A549 (cell line): ENCODE measurements around the gene SLC29A3. TPM values are rescaled to one million over a fixed set of nuclear protein-coding genes. Genes with fewer than 3 reads are reported as not detected.

ENCODE experiments used
- ATAC-seq, 2 experiments: fragments of 200-7000 bp in 1 of 2; fragments of >200 bp in 1 of 2; cut with Nextera tagmentation in 1 of 2; cut with Tn5 transposase in 1 of 2; 3 replicates each; pipeline versions ENCODE4 v1.8.0 to v1.9.1; 2018 to 2020; ENCODE audit warnings: mild to moderate bottlenecking in 1 of 2, moderate library complexity in 1 of 2
- CTCF ChIA-PET: fragments of 300-600 bp; sonication (Branson Sonifier 250); formaldehyde crosslinking; extraction: SDS; loops from one replicate; lab custom pipeline; 2021; ENCODE audit warnings: antibody characterized with exemption, inconsistent platforms; lab: Yijun Ruan, JAX
- POLR2A ChIA-PET: fragments of 350-600 bp; formaldehyde crosslinking; extraction: SDS; loops from one replicate; lab custom pipeline; 2021; ENCODE audit warnings: antibody characterized with exemption, inconsistent platforms; lab: Yijun Ruan, JAX
- DNase-seq, 2 experiments: peaks; one replicate each; pipeline versions ENCODE4 v3.0.0 to v3.0.0-alpha.2; 2011 to 2016; ENCODE audit warnings: low read depth in 1 of 2, low spot score in 1 of 2
- FAIRE-seq: peaks from 2 replicates; lab custom pipeline; 2011; peaks lifted over from hg19 to GRCh38; lab: Jason Lieb, UNC
- H3K27ac ChIP-seq, 2 experiments: fragments of >200 bp; sonication (Bioruptor Twin); formaldehyde crosslinking; 3 replicates each; pipeline ENCODE4 v1.5.1; 2016 to 2017
- H3K4me1 ChIP-seq: fragments of >200 bp; sonication (Bioruptor Twin); formaldehyde crosslinking; 3 replicates; pipeline ENCODE4 v1.6.1; 2016
- H3K4me2 ChIP-seq: fragments of >200 bp; sonication (Bioruptor Twin); formaldehyde crosslinking; 3 replicates; pipeline ENCODE4 v1.6.1; 2016
- H3K4me3 ChIP-seq: fragments of >200 bp; sonication (Bioruptor Twin); formaldehyde crosslinking; 3 replicates; pipeline ENCODE4 v1.5.1; 2016
- H3K9me3 ChIP-seq: fragments of >200 bp; sonication (Bioruptor Twin); formaldehyde crosslinking; 3 replicates; pipeline ENCODE4 v1.6.1; 2016
- CBX2 ChIP-seq: fragments of 200-600 bp; sonication (generic); IDR thresholded peaks from 2 replicates; pipeline ENCODE4 v1.6.1; 2016; ENCODE audit warnings: low read depth, mild to moderate bottlenecking, borderline replicate concordance
- CBX8 ChIP-seq: fragments of 200-600 bp; sonication (generic); IDR thresholded peaks from 2 replicates; pipeline ENCODE4 v1.6.1; 2016
- CHD4 ChIP-seq: fragments of 200-600 bp; sonication (generic); IDR thresholded peaks from 2 replicates; pipeline ENCODE4 v1.6.1; 2016; ENCODE audit warnings: antibody characterized with exemption, mild to moderate bottlenecking, borderline replicate concordance
- EHF ChIP-seq: fragments of 250-450 bp; sonication (Bioruptor Pico); IDR thresholded peaks from 2 replicates; pipeline ENCODE4 v1.5.0; 2020; ENCODE audit warnings: mild to moderate bottlenecking
- EHMT2 ChIP-seq: fragments of 200-600 bp; sonication (generic); IDR thresholded peaks from 2 replicates; pipeline ENCODE4 v1.6.1; 2016; ENCODE audit warnings: antibody characterized with exemption, low read depth, mild to moderate bottlenecking, moderate library complexity
- EP300 ChIP-seq, 2 experiments: fragments of >200 bp; sonication (Bioruptor Twin); formaldehyde crosslinking; IDR thresholded peaks; 2 replicates in 1 of 2; 3 replicates in 1 of 2; pipeline ENCODE4 v1.6.1; 2016 to 2017
- GATA3 ChIP-seq: IDR thresholded peaks from 2 replicates; pipeline ENCODE4 v1.6.1; 2012; ENCODE audit warnings: borderline replicate concordance
- HOXA7 ChIP-seq: fragments of 250-450 bp; sonication (Bioruptor Pico); IDR thresholded peaks from 2 replicates; pipeline ENCODE4 v1.5.0; 2020; ENCODE audit warnings: mild to moderate bottlenecking, moderate library complexity
- HOXB13 ChIP-seq: fragments of 250-450 bp; sonication (Bioruptor Pico); IDR thresholded peaks from 2 replicates; pipeline ENCODE4 v1.5.0; 2020; ENCODE audit warnings: low read depth, mild to moderate bottlenecking, moderate library complexity
- HOXB5 ChIP-seq: fragments of 250-450 bp; sonication (Bioruptor Pico); IDR thresholded peaks from 2 replicates; pipeline ENCODE4 v1.5.0; 2020; ENCODE audit warnings: mild to moderate bottlenecking, moderate library complexity
- JUN ChIP-seq, 2 experiments: fragments of >200 bp; sonication (Bioruptor Twin); formaldehyde crosslinking; IDR thresholded peaks; 2 replicates in 1 of 2; 3 replicates in 1 of 2; pipeline ENCODE4 v1.6.1; 2016 to 2017
- KDM5A ChIP-seq: fragments of 200-600 bp; sonication (generic); IDR thresholded peaks from 2 replicates; pipeline ENCODE4 v1.6.1; 2016; ENCODE audit warnings: antibody characterized with exemption, mild to moderate bottlenecking
- MAZ ChIP-seq: fragments of 150-350 bp; IDR thresholded peaks from 2 replicates; pipeline ENCODE4 v1.6.1; 2014; ENCODE audit warnings: antibody characterized with exemption, low read depth, low read length, borderline replicate concordance
- NFE2L2 ChIP-seq: fragments of 150-350 bp; conservative IDR thresholded peaks from 2 replicates; pipeline ENCODE4 v1.6.1; 2014; ENCODE audit warnings: low read length
- NPAS2 ChIP-seq: fragments of 250-450 bp; sonication (Bioruptor Pico); IDR thresholded peaks from 2 replicates; pipeline ENCODE4 v1.8.0; 2022; ENCODE audit warnings: mild to moderate bottlenecking, moderate library complexity, borderline replicate concordance
- POLR2A ChIP-seq: IDR thresholded peaks from 2 replicates; pipeline ENCODE4 v1.6.1; 2012; ENCODE audit warnings: mild to moderate bottlenecking, low read length
- RAD21 ChIP-seq, 2 experiments: fragments of >200 bp in 1 of 2; sonication (Bioruptor Twin) in 1 of 2; formaldehyde crosslinking in 1 of 2; IDR thresholded peaks in 1 of 2; conservative IDR thresholded peaks in 1 of 2; 2 replicates in 1 of 2; 3 replicates in 1 of 2; pipeline ENCODE4 v1.6.1; 2012 to 2018; ENCODE audit warnings: inconsistent platforms in 1 of 2
- RFX5 ChIP-seq: fragments of 450-650 bp; IDR thresholded peaks from 2 replicates; pipeline ENCODE4 v1.7.1; 2014; ENCODE audit warnings: antibody characterized with exemption, mild to moderate bottlenecking, moderate library complexity
- RNF2 ChIP-seq: fragments of 200-600 bp; sonication (generic); IDR thresholded peaks from 2 replicates; pipeline ENCODE4 v1.6.1; 2016; ENCODE audit warnings: low read depth, mild to moderate bottlenecking, antibody characterized with exemption, moderate library complexity, borderline replicate concordance
- SMC3 ChIP-seq: fragments of >200 bp; sonication (Bioruptor Twin); formaldehyde crosslinking; IDR thresholded peaks from 3 replicates; pipeline ENCODE4 v1.6.1; 2018; ENCODE audit warnings: inconsistent platforms
- SREBF2 ChIP-seq: fragments of 450-650 bp; IDR thresholded peaks from 2 replicates; pipeline ENCODE4 v1.6.1; 2014; ENCODE audit warnings: mild to moderate bottlenecking, moderate library complexity
- TFCP2L1 ChIP-seq: fragments of 250-450 bp; sonication (Bioruptor Pico); IDR thresholded peaks from 2 replicates; pipeline ENCODE4 v1.5.0; 2021; ENCODE audit warnings: mild to moderate bottlenecking
- TP53 ChIP-seq: fragments of 250-450 bp; sonication (Bioruptor Pico); IDR thresholded peaks from 2 replicates; pipeline ENCODE4 v1.5.0; 2021; ENCODE audit warnings: mild to moderate bottlenecking, moderate library complexity
- ZC3H11A ChIP-seq: fragments of 450-650 bp; IDR thresholded peaks from 2 replicates; pipeline ENCODE4 v1.6.1; 2014; ENCODE audit warnings: antibody characterized with exemption, mild to moderate bottlenecking
- ZNF302 ChIP-seq: fragments of 250-450 bp; sonication (Bioruptor Pico); IDR thresholded peaks from 2 replicates; pipeline ENCODE4 v1.9.0; 2021; ENCODE audit warnings: inconsistent platforms, mild to moderate bottlenecking, moderate library complexity
- WGBS: methylation state at CpG from one replicate; pipeline ENCODE4 v1.1.6; 2017; ENCODE audit errors: missing lambda C conversion rate; 5-methylcytosine and 5-hydroxymethylcytosine counted together
- polyA plus RNA-seq, 4 experiments: library from polyadenylated mRNA; depleted of rRNA in 3 of 4; stranded (reverse); fragments of >200 nt; fragmentation: RNase III in 1 of 4; extraction: RNeasy Plus Mini Kit Qiagen cat#74134 plus additional on column Dnase treatment in 1 of 4; gene quantifications; 2 replicates in 3 of 4; 3 replicates in 1 of 4; pipeline ENCODE4 v1.2.3, GENCODE V29; 2011 to 2017
- TF ChIP-seq, protein P1 (sequence below): fragments of 450-650 bp; IDR thresholded peaks from 2 replicates; pipeline ENCODE4 v1.6.1; 2014; ENCODE audit warnings: antibody characterized with exemption
- TF ChIP-seq, protein P2 (sequence below): fragments of >200 bp; sonication (Bioruptor Twin); formaldehyde crosslinking; IDR thresholded peaks from 3 replicates; pipeline ENCODE4 v1.6.1; 2016
- TF ChIP-seq, protein P3 (sequence below): IDR thresholded peaks from 2 replicates; pipeline ENCODE4 v1.6.1; 2012
- TF ChIP-seq, protein P4 (sequence below): fragments of 250-450 bp; sonication (Bioruptor Pico); IDR thresholded peaks from 2 replicates; pipeline ENCODE4 v1.5.0; 2020; ENCODE audit warnings: low read depth, mild to moderate bottlenecking, moderate library complexity
- TF ChIP-seq, protein P5 (sequence below): fragments of 250-450 bp; sonication (Bioruptor Pico); IDR thresholded peaks from 2 replicates; pipeline ENCODE4 v1.5.0; 2021; ENCODE audit warnings: mild to moderate bottlenecking, moderate library complexity, borderline replicate concordance
- TF ChIP-seq, protein P6 (sequence below): IDR thresholded peaks from 2 replicates; pipeline ENCODE4 v1.6.1; 2012; ENCODE audit warnings: low read depth, borderline replicate concordance

The SLC29A3 gene
- polyA plus RNA-seq, 2 of the 4 experiments (the other 2 are of a cell fraction) = 7.2 to 11.4 TPM

DNA sequence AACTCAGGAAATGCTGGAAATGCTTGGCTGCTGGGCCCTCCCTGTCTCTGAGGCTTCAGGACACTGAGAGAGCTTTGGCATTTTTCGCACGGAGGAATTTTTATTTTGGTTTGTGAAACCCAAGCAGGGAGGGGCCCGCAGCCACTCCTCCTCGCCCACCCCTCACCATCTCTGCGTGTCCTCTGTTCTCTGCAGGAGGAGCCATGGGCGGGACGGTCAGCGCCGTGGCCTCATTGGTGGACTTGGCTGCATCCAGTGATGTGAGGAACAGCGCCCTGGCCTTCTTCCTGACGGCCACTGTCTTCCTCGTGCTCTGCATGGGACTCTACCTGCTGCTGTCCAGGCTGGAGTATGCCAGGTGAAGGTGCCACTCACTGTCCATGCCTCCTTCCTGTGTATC, 36.8 kb downstream of the SLC29A3 start:
- TF ChIP-seq, protein P1, sequence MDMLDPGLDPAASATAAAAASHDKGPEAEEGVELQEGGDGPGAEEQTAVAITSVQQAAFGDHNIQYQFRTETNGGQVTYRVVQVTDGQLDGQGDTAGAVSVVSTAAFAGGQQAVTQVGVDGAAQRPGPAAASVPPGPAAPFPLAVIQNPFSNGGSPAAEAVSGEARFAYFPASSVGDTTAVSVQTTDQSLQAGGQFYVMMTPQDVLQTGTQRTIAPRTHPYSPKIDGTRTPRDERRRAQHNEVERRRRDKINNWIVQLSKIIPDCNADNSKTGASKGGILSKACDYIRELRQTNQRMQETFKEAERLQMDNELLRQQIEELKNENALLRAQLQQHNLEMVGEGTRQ = no peak
- no peak for TF ChIP-seq CBX2
- no peak for TF ChIP-seq JUN (IDR thresholded peaks at IDR 0.05)
- TF ChIP-seq, protein P2, sequence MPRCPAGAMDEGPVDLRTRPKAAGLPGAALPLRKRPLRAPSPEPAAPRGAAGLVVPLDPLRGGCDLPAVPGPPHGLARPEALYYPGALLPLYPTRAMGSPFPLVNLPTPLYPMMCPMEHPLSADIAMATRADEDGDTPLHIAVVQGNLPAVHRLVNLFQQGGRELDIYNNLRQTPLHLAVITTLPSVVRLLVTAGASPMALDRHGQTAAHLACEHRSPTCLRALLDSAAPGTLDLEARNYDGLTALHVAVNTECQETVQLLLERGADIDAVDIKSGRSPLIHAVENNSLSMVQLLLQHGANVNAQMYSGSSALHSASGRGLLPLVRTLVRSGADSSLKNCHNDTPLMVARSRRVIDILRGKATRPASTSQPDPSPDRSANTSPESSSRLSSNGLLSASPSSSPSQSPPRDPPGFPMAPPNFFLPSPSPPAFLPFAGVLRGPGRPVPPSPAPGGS = no peak
- no peak for TF ChIP-seq KDM5A
- no peak for TF ChIP-seq NFE2L2
- TF ChIP-seq CBX8 = no peak
- TF ChIP-seq MAZ = no peak
- no peak for TF ChIP-seq RNF2
- no peak for TF ChIP-seq EHF (CRISPR knock-in tag)
- TF ChIP-seq EP300 (IDR thresholded peaks at IDR 0.05) = no peak
- no peak for TF ChIP-seq NPAS2 (CRISPR knock-in tag)
- no peak for TF ChIP-seq HOXB13
- TF ChIP-seq, protein P3, sequence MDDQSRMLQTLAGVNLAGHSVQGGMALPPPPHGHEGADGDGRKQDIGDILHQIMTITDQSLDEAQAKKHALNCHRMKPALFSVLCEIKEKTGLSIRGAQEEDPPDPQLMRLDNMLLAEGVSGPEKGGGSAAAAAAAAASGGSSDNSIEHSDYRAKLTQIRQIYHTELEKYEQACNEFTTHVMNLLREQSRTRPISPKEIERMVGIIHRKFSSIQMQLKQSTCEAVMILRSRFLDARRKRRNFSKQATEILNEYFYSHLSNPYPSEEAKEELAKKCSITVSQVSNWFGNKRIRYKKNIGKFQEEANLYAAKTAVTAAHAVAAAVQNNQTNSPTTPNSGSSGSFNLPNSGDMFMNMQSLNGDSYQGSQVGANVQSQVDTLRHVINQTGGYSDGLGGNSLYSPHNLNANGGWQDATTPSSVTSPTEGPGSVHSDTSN = no peak
- no peak for TF ChIP-seq RFX5
- no peak for TF ChIP-seq CHD4
- TF ChIP-seq EHMT2 = no peak
- 94% methylated on average over 12 of the region's 12 CpGs for WGBS
- no peak overlapping the region for H3K4me2 ChIP-seq
- no peak overlapping the region for H3K27ac ChIP-seq
- ATAC-seq = no peak
- no peaks in the 10 kb centered on the region for H3K4me1 ChIP-seq
- ChIA-PET POLR2A (no interaction called here), CTCF (interaction anchor here (0.8 to 47.4 kb wide), 4 partner anchors 11 to 253 kb away, joined by 3 to 977 read pairs (median 3); partner anchors contain the start of gene SLC29A3)
- H3K4me3 ChIP-seq = no peak overlapping the region
- no peaks in the 10 kb centered on the region for H3K9me3 ChIP-seq
- DNase-seq = no peak
- no peak for FAIRE-seq

DNA sequence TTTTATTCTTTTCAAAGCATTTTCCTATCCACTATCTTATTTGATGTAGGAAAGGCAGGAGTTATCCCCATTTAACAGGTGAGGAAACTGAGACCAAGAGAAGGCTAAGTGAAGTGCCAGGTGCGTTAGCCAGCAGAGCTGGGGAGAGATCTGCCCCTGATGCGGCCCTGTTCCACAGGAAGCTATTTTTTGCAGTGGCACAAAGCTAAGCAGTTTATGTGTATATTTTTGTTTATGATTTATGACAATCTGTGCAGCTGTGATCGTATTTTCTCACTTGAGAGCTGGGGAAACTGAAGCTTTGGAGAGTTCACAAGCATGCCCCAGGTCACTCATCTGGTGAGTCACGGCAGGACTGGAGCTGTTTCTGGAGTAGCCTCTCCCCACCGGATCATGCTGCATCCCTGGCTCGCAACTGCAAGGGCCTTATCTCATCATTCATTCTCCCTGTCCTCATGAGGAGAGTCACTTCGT, 38.8 kb downstream of the SLC29A3 start:
- H3K4me3 ChIP-seq = no peak overlapping the region
- ATAC-seq (no peak), DNase-seq (no peak), FAIRE-seq (no peak)
- H3K27ac ChIP-seq = no peak overlapping the region
- TF ChIP-seq TP53 (CRISPR knock-in tag) (no peak), CBX8 (no peak), GATA3 (no peak), TFCP2L1 (CRISPR knock-in tag) (no peak), NPAS2 (CRISPR knock-in tag) (no peak), SREBF2 (no peak), POLR2A (no peak), ZNF302 (CRISPR knock-in tag) (no peak), RAD21 (conservative IDR thresholded peaks at IDR 0.05 in 1 of 2, IDR thresholded peaks at IDR 0.05 in 1 of 2) (no peak), KDM5A (no peak), ZC3H11A (no peak), SMC3 (no peak), HOXB5 (no peak), HOXA7 (no peak)
- TF ChIP-seq, protein P3 = no peak
- TF ChIP-seq, protein P4, sequence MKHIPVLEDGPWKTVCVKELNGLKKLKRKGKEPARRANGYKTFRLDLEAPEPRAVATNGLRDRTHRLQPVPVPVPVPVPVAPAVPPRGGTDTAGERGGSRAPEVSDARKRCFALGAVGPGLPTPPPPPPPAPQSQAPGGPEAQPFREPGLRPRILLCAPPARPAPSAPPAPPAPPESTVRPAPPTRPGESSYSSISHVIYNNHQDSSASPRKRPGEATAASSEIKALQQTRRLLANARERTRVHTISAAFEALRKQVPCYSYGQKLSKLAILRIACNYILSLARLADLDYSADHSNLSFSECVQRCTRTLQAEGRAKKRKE = no peak
- TF ChIP-seq, protein P5, sequence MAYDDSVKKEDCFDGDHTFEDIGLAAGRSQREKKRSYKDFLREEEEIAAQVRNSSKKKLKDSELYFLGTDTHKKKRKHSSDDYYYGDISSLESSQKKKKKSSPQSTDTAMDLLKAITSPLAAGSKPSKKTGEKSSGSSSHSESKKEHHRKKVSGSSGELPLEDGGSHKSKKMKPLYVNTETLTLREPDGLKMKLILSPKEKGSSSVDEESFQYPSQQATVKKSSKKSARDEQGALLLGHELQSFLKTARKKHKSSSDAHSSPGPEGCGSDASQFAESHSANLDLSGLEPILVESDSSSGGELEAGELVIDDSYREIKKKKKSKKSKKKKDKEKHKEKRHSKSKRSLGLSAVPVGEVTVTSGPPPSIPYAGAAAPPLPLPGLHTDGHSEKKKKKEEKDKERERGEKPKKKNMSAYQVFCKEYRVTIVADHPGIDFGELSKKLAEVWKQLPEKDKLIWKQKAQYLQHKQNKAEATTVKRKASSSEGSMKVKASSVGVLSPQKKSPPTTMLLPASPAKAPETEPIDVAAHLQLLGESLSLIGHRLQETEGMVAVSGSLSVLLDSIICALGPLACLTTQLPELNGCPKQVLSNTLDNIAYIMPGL (CRISPR knock-in tag) = no peak
- TF ChIP-seq, protein P6, sequence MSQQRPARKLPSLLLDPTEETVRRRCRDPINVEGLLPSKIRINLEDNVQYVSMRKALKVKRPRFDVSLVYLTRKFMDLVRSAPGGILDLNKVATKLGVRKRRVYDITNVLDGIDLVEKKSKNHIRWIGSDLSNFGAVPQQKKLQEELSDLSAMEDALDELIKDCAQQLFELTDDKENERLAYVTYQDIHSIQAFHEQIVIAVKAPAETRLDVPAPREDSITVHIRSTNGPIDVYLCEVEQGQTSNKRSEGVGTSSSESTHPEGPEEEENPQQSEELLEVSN = no peak
- TF ChIP-seq, protein P1 = no peak
- ChIA-PET CTCF (interaction anchor here (1.1 to 47.4 kb wide), 6 partner anchors 10 to 38 kb away, joined by 3 to 977 read pairs (median 6); partner anchors contain the start of gene SLC29A3), POLR2A (no interaction called here)
- no peaks in the 10 kb centered on the region for H3K4me1 ChIP-seq
- WGBS = 88% methylated on average over 7 of the region's 7 CpGs
- no peaks in the 10 kb centered on the region for H3K9me3 ChIP-seq
- no peak overlapping the region for H3K4me2 ChIP-seq
